Testis (tissue), 2 donors: Measurements from ENCODE around the gene MPDZ.

Source experiments
- POLR2A ChIP-seq: fragments of 450-650 bp; IDR thresholded peaks from one replicate; pipeline ENCODE4 v1.6.1; 2017; ENCODE audit warnings: antibody characterized with exemption, mild to moderate bottlenecking, moderate library complexity
- TF ChIP-seq, protein P1 (sequence below), 3 experiments: fragments of 450-650 bp in 2 of 3; fragments of 200-600 bp in 1 of 3; sonication (generic) in 1 of 3; IDR thresholded peaks; one replicate each; pipeline ENCODE4 v1.5.1; 2016 to 2019; ENCODE audit warnings: antibody characterized with exemption in 3 of 3, mild to moderate bottlenecking in 2 of 3, moderate library complexity in 1 of 3

DNA sequence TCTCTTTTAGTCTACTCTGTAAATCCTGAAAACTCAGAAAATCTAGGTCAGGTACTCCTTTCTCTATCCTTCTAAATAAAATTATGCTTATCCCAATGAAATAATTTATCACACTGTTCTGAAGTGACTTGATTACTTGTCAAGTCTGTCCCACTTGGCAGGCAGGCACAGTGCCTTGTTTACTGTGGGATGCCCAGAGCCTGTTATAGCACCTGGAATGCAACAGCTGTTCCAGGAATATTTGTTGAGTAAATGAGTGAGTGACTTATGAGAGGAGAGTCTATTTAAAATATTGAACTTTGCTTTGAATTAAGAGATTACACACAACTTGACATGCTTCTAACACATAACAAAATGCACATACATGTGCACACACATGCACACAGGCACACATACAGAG is 130.0 kb downstream of the MPDZ start:
- TF ChIP-seq, protein P1, sequence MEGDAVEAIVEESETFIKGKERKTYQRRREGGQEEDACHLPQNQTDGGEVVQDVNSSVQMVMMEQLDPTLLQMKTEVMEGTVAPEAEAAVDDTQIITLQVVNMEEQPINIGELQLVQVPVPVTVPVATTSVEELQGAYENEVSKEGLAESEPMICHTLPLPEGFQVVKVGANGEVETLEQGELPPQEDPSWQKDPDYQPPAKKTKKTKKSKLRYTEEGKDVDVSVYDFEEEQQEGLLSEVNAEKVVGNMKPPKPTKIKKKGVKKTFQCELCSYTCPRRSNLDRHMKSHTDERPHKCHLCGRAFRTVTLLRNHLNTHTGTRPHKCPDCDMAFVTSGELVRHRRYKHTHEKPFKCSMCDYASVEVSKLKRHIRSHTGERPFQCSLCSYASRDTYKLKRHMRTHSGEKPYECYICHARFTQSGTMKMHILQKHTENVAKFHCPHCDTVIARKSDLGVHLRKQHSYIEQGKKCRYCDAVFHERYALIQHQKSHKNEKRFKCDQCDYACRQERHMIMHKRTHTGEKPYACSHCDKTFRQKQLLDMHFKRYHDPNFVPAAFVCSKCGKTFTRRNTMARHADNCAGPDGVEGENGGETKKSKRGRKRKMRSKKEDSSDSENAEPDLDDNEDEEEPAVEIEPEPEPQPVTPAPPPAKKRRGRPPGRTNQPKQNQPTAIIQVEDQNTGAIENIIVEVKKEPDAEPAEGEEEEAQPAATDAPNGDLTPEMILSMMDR (IDR thresholded peaks at IDR 0.05) = no peak
- TF ChIP-seq POLR2A = no peak
